ENCODE data around the gene ADM. TPM values are rescaled to one million over a fixed set of nuclear protein-coding genes. Genes with fewer than 3 reads are reported as not detected.

ADM gene
- total RNA-seq, 1 experiment from 2014 or later = 263 TPM

GRCh38 chr11:10274726-10275125 lies 30.1 kb upstream of the ADM start:
- Histone ChIP-seq H3K4me1 (ENCODE audit: control insufficient read depth, insufficient read depth, low read length) (peaks cover 12% of the 10 kb centered on the region), H3K9me3 (ENCODE audit: control insufficient read depth, insufficient read depth, low read depth, low read length) (no peaks in the 10 kb centered on the region), H3K4me3 (ENCODE audit: low read depth in 2 of 2, low read length in 2 of 2) (no peak overlapping the region), H3K27ac (ENCODE audit: low read length) (peak overlapping the region; percentile 13; the same call in 1 of the 2 replicates), H3K36me3 (ENCODE audit: control insufficient read depth, insufficient read depth, low read length) (no peaks in the 10 kb centered on the region), H3K27me3 (ENCODE audit: control insufficient read depth, insufficient read depth, low read length) (no peaks in the 10 kb centered on the region)
- BruUV-seq (replicated peaks) = no TSS peak
- DNase-seq (ENCODE audit: low read depth, low spot score) (no peak), ATAC-seq (no peak)
- intact Hi-C loops (cut with micrococcal nuclease; ENCODE audit: unreplicated experiment) = no loop called here
- POLR2A ChIA-PET = interaction anchor here (0.7 kb wide), 2 partner anchors 24 to 69 kb away, joined by 4 to 12 read pairs; no protein-coding TSS in a partner anchor
- in situ Hi-C loops (cut with HindIII; ENCODE audit: low pct_unique_long_range_greater_than_20kb, low sequenced_read_pairs) = no loop called here
- CTCF ChIA-PET = no interaction called here
- no peak for TF ChIP-seq SIN3A (IDR thresholded peaks at IDR 0.05; ENCODE audit: borderline replicate concordance, insufficient read depth, low read depth, low read length)
- TF ChIP-seq REST (IDR thresholded peaks at IDR 0.05; ENCODE audit: insufficient read depth in 1 of 2, low read depth in 2 of 2, low read length in 1 of 2) = no peak
- TF ChIP-seq TCF7L2 (IDR thresholded peaks at IDR 0.05; ENCODE audit: low read depth, low read length) = no peak
- no peak for TF ChIP-seq CTCF (IDR thresholded peaks at IDR 0.05)
- no peak for TF ChIP-seq POLR2AphosphoS5 (IDR thresholded peaks at IDR 0.05; ENCODE audit: low read depth, low read length)

GRCh38 chr11:10275714-10276113 lies 29.2 kb upstream of the ADM start:
- H3K4me1 ChIP-seq (ENCODE audit: control insufficient read depth, insufficient read depth, low read length) = peaks cover 12% of the 10 kb centered on the region
- ChIA-PET CTCF (no interaction called here), POLR2A (no interaction called here)
- DNase-seq (ENCODE audit: low read depth, low spot score) (no peak), ATAC-seq (no peak)
- BruUV-seq (replicated peaks) = no TSS peak
- H3K27ac ChIP-seq (ENCODE audit: low read length) = peak overlapping the region; percentile 5; the same call in 1 of the 2 replicates
- in situ Hi-C loops (cut with HindIII; ENCODE audit: low pct_unique_long_range_greater_than_20kb, low sequenced_read_pairs) = no loop called here
- H3K27me3 ChIP-seq (ENCODE audit: control insufficient read depth, insufficient read depth, low read length) = no peaks in the 10 kb centered on the region
- H3K9me3 ChIP-seq (ENCODE audit: control insufficient read depth, insufficient read depth, low read depth, low read length) = no peaks in the 10 kb centered on the region
- H3K4me3 ChIP-seq (ENCODE audit: low read depth in 2 of 2, low read length in 2 of 2) = no peak overlapping the region
- H3K36me3 ChIP-seq (ENCODE audit: control insufficient read depth, insufficient read depth, low read length) = no peaks in the 10 kb centered on the region
- TF ChIP-seq SIN3A (IDR thresholded peaks at IDR 0.05; ENCODE audit: borderline replicate concordance, insufficient read depth, low read depth, low read length) (no peak), POLR2AphosphoS5 (IDR thresholded peaks at IDR 0.05; ENCODE audit: low read depth, low read length) (no peak), CTCF (IDR thresholded peaks at IDR 0.05) (no peak), TCF7L2 (IDR thresholded peaks at IDR 0.05; ENCODE audit: low read depth, low read length) (no peak), REST (IDR thresholded peaks at IDR 0.05; ENCODE audit: insufficient read depth in 1 of 2, low read depth in 2 of 2, low read length in 1 of 2) (no peak)
- intact Hi-C loops (cut with micrococcal nuclease; ENCODE audit: unreplicated experiment) = no loop called here

Data from Panc1 (cell line).